ENCODE data around the gene LNPK.

GRCh38 chr2:176009445-176009844 is 7.4 kb upstream of the LNPK start:
- no peak for TF ChIP-seq SMC3 (conservative IDR thresholded peaks at IDR 0.05; ENCODE audit: poor library complexity)
- TF ChIP-seq, protein P1, sequence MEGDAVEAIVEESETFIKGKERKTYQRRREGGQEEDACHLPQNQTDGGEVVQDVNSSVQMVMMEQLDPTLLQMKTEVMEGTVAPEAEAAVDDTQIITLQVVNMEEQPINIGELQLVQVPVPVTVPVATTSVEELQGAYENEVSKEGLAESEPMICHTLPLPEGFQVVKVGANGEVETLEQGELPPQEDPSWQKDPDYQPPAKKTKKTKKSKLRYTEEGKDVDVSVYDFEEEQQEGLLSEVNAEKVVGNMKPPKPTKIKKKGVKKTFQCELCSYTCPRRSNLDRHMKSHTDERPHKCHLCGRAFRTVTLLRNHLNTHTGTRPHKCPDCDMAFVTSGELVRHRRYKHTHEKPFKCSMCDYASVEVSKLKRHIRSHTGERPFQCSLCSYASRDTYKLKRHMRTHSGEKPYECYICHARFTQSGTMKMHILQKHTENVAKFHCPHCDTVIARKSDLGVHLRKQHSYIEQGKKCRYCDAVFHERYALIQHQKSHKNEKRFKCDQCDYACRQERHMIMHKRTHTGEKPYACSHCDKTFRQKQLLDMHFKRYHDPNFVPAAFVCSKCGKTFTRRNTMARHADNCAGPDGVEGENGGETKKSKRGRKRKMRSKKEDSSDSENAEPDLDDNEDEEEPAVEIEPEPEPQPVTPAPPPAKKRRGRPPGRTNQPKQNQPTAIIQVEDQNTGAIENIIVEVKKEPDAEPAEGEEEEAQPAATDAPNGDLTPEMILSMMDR (IDR thresholded peaks at IDR 0.05; ENCODE audit: poor library complexity, severe bottlenecking): no peak
- TF ChIP-seq EZH2 (IDR thresholded peaks at IDR 0.05; ENCODE audit: borderline replicate concordance, insufficient read depth, low read length, poor library complexity, severe bottlenecking): no peak
- TF ChIP-seq EP300 (conservative IDR thresholded peaks at IDR 0.05; ENCODE audit: poor library complexity, severe bottlenecking): no peak
- TF ChIP-seq POLR2AphosphoS5 (IDR thresholded peaks at IDR 0.05): no peak
- TF ChIP-seq TAF1 (IDR thresholded peaks at IDR 0.05; ENCODE audit: low read depth): no peak
- TF ChIP-seq MXI1 (conservative IDR thresholded peaks at IDR 0.05; ENCODE audit: poor library complexity, severe bottlenecking): no peak
